HG03457 (cell line): ENCODE measurements around the gene FDPS.

ENCODE experiments used
- ATAC-seq: cut with Tn5 transposase; IDR thresholded peaks from one replicate; pipeline ENCODE4 v1.9.1; 2021; ENCODE audit warnings: moderate number of reproducible peaks; ENCODE audit not compliant: unreplicated experiment

FDPS gene

DNA sequence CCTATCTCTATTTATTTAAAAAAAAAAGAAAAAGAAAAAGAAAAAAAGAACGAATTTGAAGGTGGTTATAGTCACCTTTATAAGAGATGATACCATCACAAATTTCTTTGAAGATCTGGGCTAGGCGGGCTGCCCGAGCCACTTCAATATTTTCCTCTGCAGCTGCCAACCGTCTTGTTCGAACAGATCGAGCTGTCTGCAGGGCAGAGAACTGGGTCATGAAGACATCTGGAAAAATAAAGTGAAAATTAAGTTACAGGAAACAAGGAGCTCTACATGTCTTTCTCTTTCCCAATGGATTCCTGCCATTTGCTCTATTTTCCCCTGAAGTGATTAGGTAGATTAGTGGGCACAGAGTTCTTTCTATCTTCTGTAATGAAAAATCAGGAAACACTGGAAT lies 44.0 kb downstream of the FDPS start:
- ATAC-seq, result no peak

DNA sequence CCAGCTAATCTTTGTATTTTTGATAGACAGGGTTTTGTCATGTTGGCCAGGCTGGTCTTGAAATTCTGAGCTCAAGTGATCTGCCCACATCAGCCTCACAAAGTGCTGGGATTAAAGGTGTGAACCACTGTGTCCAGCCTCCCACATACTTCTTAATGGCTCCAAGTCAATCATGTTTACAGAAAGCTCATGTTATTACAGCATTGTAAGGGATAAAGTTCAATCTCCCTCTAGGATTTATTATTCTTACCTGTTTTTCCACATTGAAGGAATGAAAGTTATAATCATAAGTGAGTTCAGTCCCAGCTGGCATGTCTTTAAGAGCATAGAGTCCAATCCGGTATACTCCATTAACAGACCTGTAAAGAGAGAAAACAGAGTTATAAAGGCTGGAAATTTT lies 51.4 kb downstream of the FDPS start:
- no peak for ATAC-seq
